Measurements from ENCODE around the gene SHH.

- no peak for TF ChIP-seq CTCF (IDR thresholded peaks at IDR 0.05)
- no peak for TF ChIP-seq POLR2A (IDR thresholded peaks at IDR 0.05)
These were observed 32.3 kb upstream of the SHH start for GRCh38 chr7:155844526-155844925.

Measured in testis (tissue), 2 donors.